ENCODE data around the gene GIPC3.

The GIPC3 gene

GRCh38 chr19:3612330-3612729 lies 27.1 kb downstream of the GIPC3 start:
- Histone ChIP-seq H3K9me3 (ENCODE audit: insufficient read depth, low read length) (no peaks in the 10 kb centered on the region), H3K27me3 (ENCODE audit: insufficient read depth, insufficient read length) (no peaks in the 10 kb centered on the region), H3K36me3 (ENCODE audit: insufficient read depth, insufficient read length, low read length) (peaks cover 70% of the 10 kb centered on the region), H3K4me3 (ENCODE audit: insufficient read length, low read depth) (no peak overlapping the region), H3K4me1 (ENCODE audit: insufficient read depth, insufficient read length) (peaks cover 9% of the 10 kb centered on the region), H3K9ac (ENCODE audit: insufficient read length, low read depth) (no peak overlapping the region)
- DNase-seq (ENCODE audit: low read depth, low spot score) = no peak
- no peak for TF ChIP-seq SUZ12 (IDR thresholded peaks at IDR 0.05; ENCODE audit: extremely low read depth, insufficient read depth, insufficient read length)
- TF ChIP-seq YY1 (IDR thresholded peaks at IDR 0.05; ENCODE audit: insufficient read depth, insufficient read length) = no peak
- TF ChIP-seq ZNF274 (IDR thresholded peaks at IDR 0.05; ENCODE audit: low read depth, low read length) = no peak

GRCh38 chr19:3612901-3613741 lies 27.8 kb downstream of the GIPC3 start:
- Histone ChIP-seq H3K9ac (ENCODE audit: insufficient read length, low read depth) (no peak overlapping the region), H3K36me3 (ENCODE audit: insufficient read depth, insufficient read length, low read length) (peaks cover 77% of the 10 kb centered on the region), H3K4me3 (ENCODE audit: insufficient read length, low read depth) (no peak overlapping the region), H3K9me3 (ENCODE audit: insufficient read depth, low read length) (no peaks in the 10 kb centered on the region), H3K27me3 (ENCODE audit: insufficient read depth, insufficient read length) (no peaks in the 10 kb centered on the region), H3K4me1 (ENCODE audit: insufficient read depth, insufficient read length) (peaks cover 8% of the 10 kb centered on the region)
- DNase-seq (ENCODE audit: low read depth, low spot score) = no peak
- no peak for TF ChIP-seq YY1 (IDR thresholded peaks at IDR 0.05; ENCODE audit: insufficient read depth, insufficient read length)
- TF ChIP-seq SUZ12 (IDR thresholded peaks at IDR 0.05; ENCODE audit: extremely low read depth, insufficient read depth, insufficient read length) = no peak
- no peak for TF ChIP-seq ZNF274 (IDR thresholded peaks at IDR 0.05; ENCODE audit: low read depth, low read length)

- Histone ChIP-seq H3K9ac (ENCODE audit: insufficient read length, low read depth) (no peak overlapping the region), H3K9me3 (ENCODE audit: insufficient read depth, low read length) (no peaks in the 10 kb centered on the region), H3K36me3 (ENCODE audit: insufficient read depth, insufficient read length, low read length) (peaks cover 87% of the 10 kb centered on the region), H3K27me3 (ENCODE audit: insufficient read depth, insufficient read length) (no peaks in the 10 kb centered on the region), H3K4me1 (ENCODE audit: insufficient read depth, insufficient read length) (peaks cover 7% of the 10 kb centered on the region), H3K4me3 (ENCODE audit: insufficient read length, low read depth) (no peak overlapping the region)
- no peak for TF ChIP-seq ZNF274 (IDR thresholded peaks at IDR 0.05; ENCODE audit: low read depth, low read length)
- TF ChIP-seq YY1 (IDR thresholded peaks at IDR 0.05; ENCODE audit: insufficient read depth, insufficient read length) = no peak
- no peak for TF ChIP-seq SUZ12 (IDR thresholded peaks at IDR 0.05; ENCODE audit: extremely low read depth, insufficient read depth, insufficient read length)
- DNase-seq (ENCODE audit: low read depth, low spot score) = no peak
These were observed 28.8 kb downstream of the GIPC3 start for GRCh38 chr19:3613818-3614661.

- H3K9me3 ChIP-seq (ENCODE audit: insufficient read depth, low read length) = no peaks in the 10 kb centered on the region
- peaks cover 89% of the 10 kb centered on the region for H3K36me3 ChIP-seq (ENCODE audit: insufficient read depth, insufficient read length, low read length)
- H3K4me1 ChIP-seq (ENCODE audit: insufficient read depth, insufficient read length) = peaks cover 11% of the 10 kb centered on the region
- H3K4me3 ChIP-seq (ENCODE audit: insufficient read length, low read depth) = no peak overlapping the region
- no peaks in the 10 kb centered on the region for H3K27me3 ChIP-seq (ENCODE audit: insufficient read depth, insufficient read length)
- TF ChIP-seq ZNF274 (IDR thresholded peaks at IDR 0.05; ENCODE audit: low read depth, low read length) = no peak
- TF ChIP-seq SUZ12 (IDR thresholded peaks at IDR 0.05; ENCODE audit: extremely low read depth, insufficient read depth, insufficient read length) = no peak
- no peak for TF ChIP-seq YY1 (IDR thresholded peaks at IDR 0.05; ENCODE audit: insufficient read depth, insufficient read length)
- H3K9ac ChIP-seq (ENCODE audit: insufficient read length, low read depth) = no peak overlapping the region
- DNase-seq (ENCODE audit: low read depth, low spot score) = no peak
These were observed 29.7 kb downstream of the GIPC3 start for GRCh38 chr19:3614858-3615505.

GRCh38 chr19:3615524-3616135 lies 30.4 kb downstream of the GIPC3 start:
- Histone ChIP-seq H3K36me3 (ENCODE audit: insufficient read depth, insufficient read length, low read length) (peaks cover 89% of the 10 kb centered on the region), H3K4me3 (ENCODE audit: insufficient read length, low read depth) (no peak overlapping the region), H3K9ac (ENCODE audit: insufficient read length, low read depth) (no peak overlapping the region), H3K27me3 (ENCODE audit: insufficient read depth, insufficient read length) (no peaks in the 10 kb centered on the region), H3K9me3 (ENCODE audit: insufficient read depth, low read length) (no peaks in the 10 kb centered on the region), H3K4me1 (ENCODE audit: insufficient read depth, insufficient read length) (peaks cover 12% of the 10 kb centered on the region)
- no peak for TF ChIP-seq SUZ12 (IDR thresholded peaks at IDR 0.05; ENCODE audit: extremely low read depth, insufficient read depth, insufficient read length)
- no peak for DNase-seq (ENCODE audit: low read depth, low spot score)

- no peak for TF ChIP-seq SUZ12 (IDR thresholded peaks at IDR 0.05; ENCODE audit: extremely low read depth, insufficient read depth, insufficient read length)
- TF ChIP-seq ZNF274 (IDR thresholded peaks at IDR 0.05; ENCODE audit: low read depth, low read length) = no peak
- TF ChIP-seq YY1 (IDR thresholded peaks at IDR 0.05; ENCODE audit: insufficient read depth, insufficient read length) = no peak
- peak overlapping the region; percentile 1 for H3K9ac ChIP-seq (ENCODE audit: insufficient read length, low read depth)
These were observed 32.2 kb downstream of the GIPC3 start for GRCh38 chr19:3617463-3617862.

More at GRCh38 chr19:3617463-3617862, 32.2 kb downstream of the GIPC3 start:
- Histone ChIP-seq H3K27me3 (ENCODE audit: insufficient read depth, insufficient read length) (no peaks in the 10 kb centered on the region), H3K9me3 (ENCODE audit: insufficient read depth, low read length) (no peaks in the 10 kb centered on the region), H3K36me3 (ENCODE audit: insufficient read depth, insufficient read length, low read length) (peaks cover 89% of the 10 kb centered on the region), H3K4me3 (ENCODE audit: insufficient read length, low read depth) (no peak overlapping the region), H3K4me1 (ENCODE audit: insufficient read depth, insufficient read length) (peaks cover 12% of the 10 kb centered on the region)
- no peak for DNase-seq (ENCODE audit: low read depth, low spot score)
